ENCODE measurements around the gene FBXL20. TPM values are rescaled to one million over a fixed set of nuclear protein-coding genes. Genes with fewer than 3 reads are reported as not detected.
"Not testable (repeated sequence)": the region's sequence is repeated elsewhere in the genome, so short reads cannot be mapped to it uniquely, and the experiment has no call there.

FBXL20 gene
- total RNA-seq, 2 donors from 2014 or later, result 30.8 to 45.2 TPM

DNA sequence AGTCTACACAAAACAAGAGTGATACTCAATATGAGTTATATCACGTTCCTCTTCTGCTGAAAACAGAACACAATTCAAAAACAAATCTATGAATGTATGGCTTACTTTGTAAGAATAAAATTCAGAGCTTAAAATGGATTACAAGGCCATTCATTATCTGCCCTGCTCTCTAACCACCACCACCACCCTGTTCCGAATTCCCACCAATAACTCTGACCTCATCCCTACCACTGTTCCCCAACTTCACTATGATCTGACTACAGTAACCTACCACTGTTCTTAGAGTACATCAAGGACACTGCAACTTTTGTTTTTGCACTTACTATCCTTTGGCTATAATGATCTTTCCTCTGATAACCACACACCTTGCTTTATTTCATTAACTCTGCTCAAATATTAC is 21.3 kb downstream of the FBXL20 start:
- ATAC-seq (ENCODE audit: insufficient number of reproducible peaks, low FRiP score, low read depth) (no peak), DNase-seq (ENCODE audit: low spot score) (no peak)
- no peak overlapping the region for H3K27ac ChIP-seq
- no peaks in the 10 kb centered on the region for H3K27me3 ChIP-seq (replicated peaks; ENCODE audit: insufficient read depth)
- H3K4me3 ChIP-seq, result no peak overlapping the region
- H3K9me3 ChIP-seq, result no peaks in the 10 kb centered on the region
- no peaks in the 10 kb centered on the region for H3K36me3 ChIP-seq
- H3K4me1 ChIP-seq (ENCODE audit: control insufficient read depth in 1 of 2, low read depth in 2 of 2), result peaks cover 0 to 14% of the 10 kb centered on the region in 2 donors
- TF ChIP-seq, protein P1, sequence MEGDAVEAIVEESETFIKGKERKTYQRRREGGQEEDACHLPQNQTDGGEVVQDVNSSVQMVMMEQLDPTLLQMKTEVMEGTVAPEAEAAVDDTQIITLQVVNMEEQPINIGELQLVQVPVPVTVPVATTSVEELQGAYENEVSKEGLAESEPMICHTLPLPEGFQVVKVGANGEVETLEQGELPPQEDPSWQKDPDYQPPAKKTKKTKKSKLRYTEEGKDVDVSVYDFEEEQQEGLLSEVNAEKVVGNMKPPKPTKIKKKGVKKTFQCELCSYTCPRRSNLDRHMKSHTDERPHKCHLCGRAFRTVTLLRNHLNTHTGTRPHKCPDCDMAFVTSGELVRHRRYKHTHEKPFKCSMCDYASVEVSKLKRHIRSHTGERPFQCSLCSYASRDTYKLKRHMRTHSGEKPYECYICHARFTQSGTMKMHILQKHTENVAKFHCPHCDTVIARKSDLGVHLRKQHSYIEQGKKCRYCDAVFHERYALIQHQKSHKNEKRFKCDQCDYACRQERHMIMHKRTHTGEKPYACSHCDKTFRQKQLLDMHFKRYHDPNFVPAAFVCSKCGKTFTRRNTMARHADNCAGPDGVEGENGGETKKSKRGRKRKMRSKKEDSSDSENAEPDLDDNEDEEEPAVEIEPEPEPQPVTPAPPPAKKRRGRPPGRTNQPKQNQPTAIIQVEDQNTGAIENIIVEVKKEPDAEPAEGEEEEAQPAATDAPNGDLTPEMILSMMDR (IDR thresholded peaks at IDR 0.05), result no peak

DNA sequence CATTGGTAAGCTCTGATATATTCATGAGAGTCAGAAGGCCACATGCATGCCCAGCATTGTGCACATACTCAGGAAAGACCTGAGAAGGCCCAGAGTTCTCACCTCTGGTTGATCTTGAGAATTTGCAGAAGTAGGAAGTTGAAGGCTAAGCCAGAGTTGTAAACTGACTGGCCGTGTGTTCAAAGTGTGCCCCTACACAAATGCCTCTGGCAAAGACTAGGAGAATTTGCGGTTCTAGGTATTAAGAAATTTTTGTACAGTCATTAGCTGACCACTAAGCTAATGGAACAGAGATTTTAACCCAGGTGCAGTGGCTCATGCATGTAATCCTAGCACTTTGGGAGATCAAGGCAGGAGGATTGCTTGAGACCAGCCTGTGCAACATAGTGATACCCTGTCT is 25.0 kb downstream of the FBXL20 start:
- H3K27me3 ChIP-seq (replicated peaks; ENCODE audit: insufficient read depth), result no peaks in the 10 kb centered on the region
- TF ChIP-seq, protein P1 (IDR thresholded peaks at IDR 0.05), result no peak
- no peaks in the 10 kb centered on the region for H3K9me3 ChIP-seq
- DNase-seq (ENCODE audit: low spot score) (no peak), ATAC-seq (ENCODE audit: insufficient number of reproducible peaks, low FRiP score, low read depth) (no peak)
- peaks cover 0 to 14% of the 10 kb centered on the region in 2 donors for H3K4me1 ChIP-seq (ENCODE audit: control insufficient read depth in 1 of 2, low read depth in 2 of 2)
- H3K4me3 ChIP-seq, result no peak overlapping the region
- H3K36me3 ChIP-seq, result no peaks in the 10 kb centered on the region
- no peak overlapping the region for H3K27ac ChIP-seq

DNA sequence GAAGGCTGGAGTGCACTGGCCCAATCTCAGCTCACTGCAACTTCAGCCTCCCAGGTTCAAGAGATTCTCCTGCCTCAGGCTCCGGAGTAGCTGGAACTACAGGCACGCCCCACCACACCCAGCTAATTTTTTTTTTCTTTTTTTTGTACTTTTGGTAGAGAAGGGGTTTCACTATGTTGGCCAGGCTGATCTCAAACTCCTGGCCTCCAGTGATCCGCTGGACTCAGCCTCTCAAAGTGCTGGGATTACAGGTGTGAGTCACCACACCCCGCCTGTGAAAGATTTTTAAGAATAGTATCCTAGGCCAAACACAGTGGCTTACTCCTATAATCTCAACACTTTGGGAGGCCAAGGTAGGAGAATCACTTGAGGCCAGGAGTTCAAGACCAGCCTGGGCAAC is 33.6 kb downstream of the FBXL20 start:
- not testable (repeated sequence) for H3K36me3 ChIP-seq; H3K27ac ChIP-seq; H3K4me3 ChIP-seq; H3K27me3 ChIP-seq (replicated peaks; ENCODE audit: insufficient read depth); H3K9me3 ChIP-seq; DNase-seq (ENCODE audit: low spot score); ATAC-seq (ENCODE audit: insufficient number of reproducible peaks, low FRiP score, low read depth)
- H3K4me1 ChIP-seq (ENCODE audit: control insufficient read depth in 1 of 2, low read depth in 2 of 2), result peaks cover 15 to 34% of the 10 kb centered on the region in 2 donors

DNA sequence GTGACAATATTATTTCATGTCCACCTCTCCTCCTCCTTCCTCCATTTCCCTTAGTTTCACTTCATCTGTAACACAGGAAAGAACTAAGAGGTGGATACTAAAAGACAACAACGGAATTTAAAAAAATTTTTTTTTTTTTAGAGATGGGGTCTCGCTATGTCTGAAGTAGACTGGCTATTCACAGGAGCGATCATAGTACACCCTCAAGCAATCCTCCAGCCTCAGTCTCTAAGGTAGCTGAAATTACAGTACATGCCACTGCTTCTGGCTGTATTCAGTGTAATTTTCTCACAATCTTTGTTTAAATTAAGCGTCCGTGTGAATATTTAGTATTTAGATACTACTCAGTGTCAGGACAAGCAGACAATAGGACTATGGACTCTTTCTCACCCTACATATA is 35.6 kb downstream of the FBXL20 start:
- Histone ChIP-seq H3K27me3 (replicated peaks; ENCODE audit: insufficient read depth) (no peaks in the 10 kb centered on the region), H3K9me3 (no peaks in the 10 kb centered on the region), H3K4me3 (peak overlapping the region; percentile 59), H3K27ac (peak overlapping the region; percentile 67 to 74), H3K36me3 (no peaks in the 10 kb centered on the region), H3K4me1 (ENCODE audit: control insufficient read depth in 1 of 2, low read depth in 2 of 2) (peaks cover 15 to 39% of the 10 kb centered on the region in 2 donors)
- TF ChIP-seq, protein P1 (IDR thresholded peaks at IDR 0.05), result no peak
- DNase-seq (ENCODE audit: low spot score) (no peak), ATAC-seq (ENCODE audit: insufficient number of reproducible peaks, low FRiP score, low read depth) (no peak)

DNA sequence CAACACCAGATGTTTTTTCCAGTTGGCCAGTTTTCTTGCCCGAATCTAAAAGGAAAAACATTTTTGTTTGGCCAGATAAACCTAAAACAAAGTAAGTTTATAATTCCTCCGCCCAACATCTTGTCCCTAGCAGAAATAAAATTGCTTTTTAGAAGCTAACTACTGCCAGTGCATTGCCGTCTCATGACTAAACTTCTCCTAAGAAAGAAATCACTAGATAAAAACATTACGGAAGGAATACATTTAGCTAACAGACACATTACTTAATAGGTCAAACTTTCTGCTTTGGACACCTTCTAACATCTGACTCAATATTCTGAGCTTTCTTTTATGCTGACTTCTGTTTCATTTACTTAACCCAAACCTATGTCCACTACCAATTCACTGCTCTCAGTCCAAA is 36.2 kb downstream of the FBXL20 start:
- DNase-seq (ENCODE audit: low spot score), result no peak
- H3K4me1 ChIP-seq (ENCODE audit: control insufficient read depth in 1 of 2, low read depth in 2 of 2), result peaks cover 15 to 46% of the 10 kb centered on the region in 2 donors
- no peaks in the 10 kb centered on the region for H3K36me3 ChIP-seq
- H3K27ac ChIP-seq, result peak overlapping the region; percentile 67 to 74
- TF ChIP-seq, protein P1 (IDR thresholded peaks at IDR 0.05), result no peak
- no peaks in the 10 kb centered on the region for H3K27me3 ChIP-seq (replicated peaks; ENCODE audit: insufficient read depth)
- peak overlapping the region; percentile 59 for H3K4me3 ChIP-seq
- ATAC-seq (ENCODE audit: insufficient number of reproducible peaks, low FRiP score, low read depth), result peak; percentile 51
- no peaks in the 10 kb centered on the region for H3K9me3 ChIP-seq
